Trophoblast cell (in vitro differentiated cells and primary cell): ENCODE results near the gene OR8D4. TPM values are rescaled to one million over a fixed set of nuclear protein-coding genes. Genes with fewer than 3 reads are reported as not detected.

Experiments used
- DNase-seq, 2 donors: peaks; one replicate each; pipeline ENCODE4 v3.0.0-alpha.2; 2016
- H2AFZ ChIP-seq: 2 replicates; pipeline ENCODE4 v1.6.1; 2013; ENCODE audit warnings: low read length, moderate library complexity, mild to moderate bottlenecking; ENCODE audit not compliant: insufficient read depth, poor library complexity
- H2AK5ac ChIP-seq: 2 replicates; pipeline ENCODE4 v1.6.1; 2013; ENCODE audit warnings: mild to moderate bottlenecking, low read length
- H2BK120ac ChIP-seq: 2 replicates; pipeline ENCODE4 v1.6.1; 2013; ENCODE audit warnings: low read length, mild to moderate bottlenecking, moderate library complexity; ENCODE audit not compliant: insufficient read depth, poor library complexity
- H2BK12ac ChIP-seq: 2 replicates; pipeline ENCODE4 v1.6.1; 2013; ENCODE audit warnings: mild to moderate bottlenecking, low read length, moderate library complexity
- H2BK5ac ChIP-seq: 2 replicates; pipeline ENCODE4 v1.6.1; 2013; ENCODE audit warnings: low read length, low read depth, moderate library complexity, mild to moderate bottlenecking; ENCODE audit not compliant: poor library complexity
- H3K14ac ChIP-seq: 2 replicates; pipeline ENCODE4 v1.6.1; 2013; ENCODE audit warnings: mild to moderate bottlenecking, low read length
- H3K18ac ChIP-seq: 2 replicates; pipeline ENCODE4 v1.6.1; 2013; ENCODE audit warnings: mild to moderate bottlenecking, low read length
- H3K23ac ChIP-seq: 2 replicates; pipeline ENCODE4 v1.6.1; 2013; ENCODE audit warnings: low read length
- H3K27ac ChIP-seq: 2 replicates; pipeline ENCODE4 v1.5.1; 2013; ENCODE audit warnings: low read depth, mild to moderate bottlenecking, inconsistent platforms, low read length, moderate library complexity
- H3K27me3 ChIP-seq: 2 replicates; pipeline ENCODE4 v1.6.1; 2013; ENCODE audit warnings: inconsistent platforms, mild to moderate bottlenecking, low read length, moderate library complexity; ENCODE audit not compliant: insufficient read depth
- H3K36me3 ChIP-seq, 2 experiments: 1 replicate in 1 of 2; 2 replicates in 1 of 2; pipeline ENCODE4 v1.6.1; 2013; ENCODE audit warnings: low read length in 2 of 2, mild to moderate bottlenecking in 2 of 2, moderate library complexity in 1 of 2; ENCODE audit not compliant: insufficient read depth in 2 of 2, control insufficient read depth in 1 of 2
- H3K4ac ChIP-seq: 2 replicates; pipeline ENCODE4 v1.6.1; 2013; ENCODE audit warnings: low read depth, mild to moderate bottlenecking, low read length, moderate library complexity
- H3K4me1 ChIP-seq, 2 experiments: 1 replicate in 1 of 2; 2 replicates in 1 of 2; pipeline ENCODE4 v1.6.1; 2013; ENCODE audit warnings: low read length in 2 of 2, mild to moderate bottlenecking in 2 of 2, moderate library complexity in 1 of 2; ENCODE audit not compliant: insufficient read depth in 2 of 2, control insufficient read depth in 1 of 2
- H3K4me2 ChIP-seq: 2 replicates; pipeline ENCODE4 v1.6.1; 2013; ENCODE audit warnings: inconsistent platforms, mild to moderate bottlenecking, low read length, moderate library complexity
- H3K4me3 ChIP-seq: 2 replicates; pipeline ENCODE4 v1.5.1; 2013; ENCODE audit warnings: mild to moderate bottlenecking, low read depth, low read length, inconsistent platforms
- H3K79me1 ChIP-seq: one replicate; pipeline ENCODE4 v1.6.1; 2013; ENCODE audit warnings: low read length
- H3K79me2 ChIP-seq: 2 replicates; pipeline ENCODE4 v1.6.1; 2013; ENCODE audit warnings: low read length, mild to moderate bottlenecking; ENCODE audit not compliant: control insufficient read depth, insufficient read depth, poor library complexity
- H3K9ac ChIP-seq: 2 replicates; pipeline ENCODE4 v1.6.1; 2013; ENCODE audit warnings: mild to moderate bottlenecking, low read length
- H3K9me3 ChIP-seq: 2 replicates; pipeline ENCODE4 v1.6.1; 2013; ENCODE audit warnings: low read depth, mild to moderate bottlenecking, control low read depth, inconsistent platforms, low read length; ENCODE audit not compliant: insufficient read depth
- H4K12ac ChIP-seq: 2 replicates; pipeline ENCODE4 v1.6.1; 2013; ENCODE audit warnings: low read depth, mild to moderate bottlenecking, low read length, moderate library complexity
- H4K8ac ChIP-seq: 2 replicates; pipeline ENCODE4 v1.6.1; 2013; ENCODE audit warnings: low read depth, mild to moderate bottlenecking, low read length, moderate library complexity
- H4K91ac ChIP-seq: one replicate; pipeline ENCODE4 v1.6.1; 2013; ENCODE audit warnings: low read depth, mild to moderate bottlenecking, low read length, moderate library complexity
- WGBS: extraction: QIAGEN DNeasy Blood & Tissue Kit; methylation state at CpG from one replicate; pipeline ENCODE4 v1.1.7; 2013; ENCODE audit warnings: missing lambda C conversion rate; ENCODE audit not compliant: insufficient read length, insufficient coverage; ENCODE audit errors: extremely low coverage; 5-methylcytosine and 5-hydroxymethylcytosine counted together
- polyA plus RNA-seq: library from polyadenylated mRNA; stranded (reverse); fragments of 200-250 nt; gene quantifications from 2 replicates; pipeline ENCODE4 v1.2.3, GENCODE V29; 2013

OR8D4 gene
- polyA plus RNA-seq = not detected in 2 replicates

DNA sequence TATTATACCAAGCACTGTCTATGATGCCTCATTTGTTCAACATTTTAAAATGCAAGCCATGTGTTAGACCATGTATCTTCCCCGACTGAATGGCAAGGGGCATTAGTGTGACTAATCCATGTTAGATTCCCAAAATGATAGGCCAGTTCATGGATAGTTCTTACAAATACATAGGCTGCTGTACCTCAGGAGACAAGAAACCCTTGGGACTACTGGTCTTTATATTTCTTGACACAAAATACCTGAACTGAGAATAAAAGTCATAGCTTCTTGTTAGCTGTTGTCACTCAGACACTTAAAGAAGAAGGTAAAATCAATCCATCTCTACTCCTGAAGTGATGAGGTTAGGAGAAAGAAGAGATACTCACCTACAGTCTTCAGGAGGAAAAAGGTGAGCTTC lies at the start of gene OR8D4:
TSS of gene OR8D4 (plus strand) at position 301 of the 400 bp plus-strand sequence. CDS start 4,265 bp downstream, outside the sequence.
- Histone ChIP-seq H3K4me1 (no peaks in the 10 kb centered on the region), H3K27ac (no peak within 1 kb of the TSS), H2BK12ac (no peak within 1 kb of the TSS), H2AK5ac (no peak within 1 kb of the TSS), H2AFZ (no peak within 1 kb of the TSS), H4K12ac (no peak within 1 kb of the TSS), H2BK5ac (no peak within 1 kb of the TSS), H3K23ac (no peak within 1 kb of the TSS), H3K27me3 (no peaks in the 10 kb centered on the region), H3K79me2 (no peaks in the 10 kb centered on the region), H3K4me3 (no peak within 1 kb of the TSS), H3K36me3 (no peaks in the 10 kb centered on the region), H3K4me2 (no peak within 1 kb of the TSS), H4K8ac (no peak within 1 kb of the TSS), H3K18ac (no peak within 1 kb of the TSS), H4K91ac (no peak within 1 kb of the TSS), H2BK120ac (no peak within 1 kb of the TSS), H3K9ac (no peak within 1 kb of the TSS), H3K14ac (no peak within 1 kb of the TSS), H3K4ac (no peak within 1 kb of the TSS), H3K9me3 (no peaks in the 10 kb centered on the region), H3K79me1 (no peaks in the 10 kb centered on the region)
- DNase-seq = no peak
- no CpG with 5 or more reads among the region's 1 CpG for WGBS

GRCh38 chr11:123852321-123852720 lies 49.6 kb upstream of the OR8D4 start:
- no peaks in the 10 kb centered on the region for H3K36me3 ChIP-seq
- no peak overlapping the region for H2BK120ac ChIP-seq
- no peak overlapping the region for H3K27ac ChIP-seq
- H3K23ac ChIP-seq = no peak overlapping the region
- H2AK5ac ChIP-seq = no peak overlapping the region
- no peak overlapping the region for H2AFZ ChIP-seq
- no peak overlapping the region for H4K12ac ChIP-seq
- H3K9me3 ChIP-seq = peaks cover 5% of the 10 kb centered on the region
- H4K91ac ChIP-seq = no peak overlapping the region
- H3K4me1 ChIP-seq = no peaks in the 10 kb centered on the region
- no peak overlapping the region for H3K4me3 ChIP-seq
- H3K14ac ChIP-seq = no peak overlapping the region
- H2BK12ac ChIP-seq = no peak overlapping the region
- no peaks in the 10 kb centered on the region for H3K27me3 ChIP-seq
- no peak overlapping the region for H3K4me2 ChIP-seq
- no peak overlapping the region for H2BK5ac ChIP-seq
- H3K9ac ChIP-seq = no peak overlapping the region
- H3K79me2 ChIP-seq = no peaks in the 10 kb centered on the region
- no peak overlapping the region for H3K4ac ChIP-seq
- H3K18ac ChIP-seq = no peak overlapping the region
- no peaks in the 10 kb centered on the region for H3K79me1 ChIP-seq
- H4K8ac ChIP-seq = no peak overlapping the region
- DNase-seq = no peak

GRCh38 chr11:123853038-123853437 lies 48.9 kb upstream of the OR8D4 start:
- Histone ChIP-seq H3K36me3 (no peaks in the 10 kb centered on the region), H2BK120ac (no peak overlapping the region), H2AK5ac (no peak overlapping the region), H3K4me1 (no peaks in the 10 kb centered on the region), H4K8ac (no peak overlapping the region), H3K18ac (no peak overlapping the region), H3K27me3 (no peaks in the 10 kb centered on the region), H4K91ac (no peak overlapping the region), H3K4ac (no peak overlapping the region), H3K79me1 (no peaks in the 10 kb centered on the region), H3K4me3 (no peak overlapping the region), H3K9me3 (peaks cover 5% of the 10 kb centered on the region), H3K79me2 (no peaks in the 10 kb centered on the region), H2BK12ac (no peak overlapping the region), H2AFZ (no peak overlapping the region), H4K12ac (no peak overlapping the region), H3K23ac (no peak overlapping the region), H3K4me2 (no peak overlapping the region), H3K9ac (no peak overlapping the region), H3K27ac (no peak overlapping the region), H2BK5ac (no peak overlapping the region), H3K14ac (no peak overlapping the region)
- no peak for DNase-seq
- WGBS = no CpG with 5 or more reads among the region's 2 CpGs

GRCh38 chr11:123856444-123856843 lies 45.5 kb upstream of the OR8D4 start:
- Histone ChIP-seq H3K27me3 (no peaks in the 10 kb centered on the region), H4K12ac (no peak overlapping the region), H3K27ac (no peak overlapping the region), H3K9me3 (peaks cover 2% of the 10 kb centered on the region), H3K9ac (no peak overlapping the region), H2BK5ac (no peak overlapping the region), H3K4me1 (no peaks in the 10 kb centered on the region), H2AFZ (no peak overlapping the region), H3K79me2 (no peaks in the 10 kb centered on the region), H2BK120ac (no peak overlapping the region), H3K79me1 (no peaks in the 10 kb centered on the region), H3K4me3 (no peak overlapping the region), H3K18ac (no peak overlapping the region), H2AK5ac (no peak overlapping the region), H3K14ac (no peak overlapping the region), H3K23ac (no peak overlapping the region), H4K8ac (no peak overlapping the region), H3K36me3 (no peaks in the 10 kb centered on the region), H4K91ac (no peak overlapping the region), H2BK12ac (no peak overlapping the region), H3K4me2 (no peak overlapping the region), H3K4ac (no peak overlapping the region)
- no CpG with 5 or more reads among the region's 2 CpGs for WGBS
- peak in 1 of 2 donors; percentile 36 for DNase-seq
